HepG2 (cell line): ENCODE measurements around the gene BORCS5. TPM values are rescaled to one million over a fixed set of nuclear protein-coding genes. Genes with fewer than 3 reads are reported as not detected.

Source experiments
- FIP1L1 ChIP-seq: fragments of 200-400 bp; formaldehyde crosslinking; IDR thresholded peaks from 2 replicates; pipeline ENCODE4 v1.6.1; 2018; ENCODE audit warnings: low read depth, mild to moderate bottlenecking, low read length, moderate library complexity, borderline replicate concordance; ENCODE audit not compliant: insufficient read depth
- RARG ChIP-seq: sonication (generic); formaldehyde crosslinking; IDR thresholded peaks from 2 replicates; pipeline ENCODE4 v1.4.0; 2020; ENCODE audit warnings: low read depth, mild to moderate bottlenecking, missing genetic modification reagents
- REXO4 ChIP-seq: sonication (generic); formaldehyde crosslinking; IDR thresholded peaks from 2 replicates; pipeline ENCODE4 v1.8.0; 2022; ENCODE audit warnings: missing genetic modification reagents, mild to moderate bottlenecking, borderline replicate concordance
- SKI ChIP-seq: fragments of 450-650 bp; IDR thresholded peaks from one replicate; pipeline ENCODE4 v1.6.1; 2018; ENCODE audit warnings: mild to moderate bottlenecking; ENCODE audit not compliant: partially characterized antibody
- ZFP41 ChIP-seq: sonication (generic); formaldehyde crosslinking; IDR thresholded peaks from 2 replicates; pipeline ENCODE4 v1.4.0; 2020; ENCODE audit warnings: mild to moderate bottlenecking, missing genetic modification reagents, borderline replicate concordance
- ZKSCAN1 ChIP-seq: fragments of 150-350 bp; IDR thresholded peaks from 2 replicates; pipeline ENCODE4 v1.6.1; 2014; ENCODE audit warnings: low read length
- ZNF263 ChIP-seq: sonication (generic); formaldehyde crosslinking; IDR thresholded peaks from 2 replicates; pipeline ENCODE4 v1.4.0; 2020; ENCODE audit warnings: missing genetic modification reagents
- ZNF644 ChIP-seq: IDR thresholded peaks from 2 replicates; pipeline ENCODE4 v1.6.1; 2016; ENCODE audit warnings: low read depth
- ZNF7 ChIP-seq: IDR thresholded peaks from 2 replicates; pipeline ENCODE4 v1.6.1; 2016; ENCODE audit warnings: missing biosample characterization, missing genetic modification reagents
- ZSCAN30 ChIP-seq: sonication (generic); formaldehyde crosslinking; IDR thresholded peaks from 2 replicates; pipeline ENCODE4 v1.5.0; 2020; ENCODE audit warnings: mild to moderate bottlenecking, missing genetic modification reagents
- polyA plus RNA-seq, 8 experiments: library from polyadenylated mRNA; depleted of rRNA in 3 of 8; stranded (reverse) in 7 of 8; unstranded in 1 of 8; fragments of >200 nt; fragmentation: Illumina TruSeq in 4 of 8; extraction: Trizol in 4 of 8; gene quantifications; 2 replicates each; pipeline versions ENCODE4 v1.2.1 to v1.2.3, GENCODE V29; 2011 to 2016; ENCODE audit warnings: low read depth in 4 of 8, missing spikeins in 1 of 8, mixed read lengths in 1 of 8; ENCODE audit not compliant: insufficient read depth in 1 of 8
- total RNA-seq, 5 experiments: library from RNA; depleted of rRNA; stranded (reverse); fragments of >200 nt; fragmentation: Illumina TruSeq; extraction: Trizol; gene quantifications; 2 replicates each; pipeline ENCODE4 v1.2.3, GENCODE V29; 2016; ENCODE audit warnings: low read depth in 1 of 5
- TF ChIP-seq, protein P1 (sequence below): sonication (generic); formaldehyde crosslinking; IDR thresholded peaks from 2 replicates; pipeline ENCODE4 v1.9.0; 2021; ENCODE audit warnings: missing genetic modification reagents, mild to moderate bottlenecking, borderline replicate concordance
- TF ChIP-seq, protein P2 (sequence below): sonication (generic); formaldehyde crosslinking; IDR thresholded peaks from 2 replicates; pipeline ENCODE4 v1.8.0; 2022; ENCODE audit warnings: missing genetic modification reagents, low read depth, mild to moderate bottlenecking, borderline replicate concordance
- TF ChIP-seq, protein P3 (sequence below): sonication (generic); formaldehyde crosslinking; IDR thresholded peaks from 2 replicates; pipeline ENCODE4 v1.4.0; 2020; ENCODE audit warnings: mild to moderate bottlenecking, missing genetic modification reagents
- TF ChIP-seq, protein P4 (sequence below): IDR thresholded peaks from 2 replicates; pipeline ENCODE4 v1.4.0; 2020; ENCODE audit warnings: mild to moderate bottlenecking, missing genetic modification reagents

The BORCS5 gene
- total and polyA plus RNA-seq, 2 of the 13 experiments (the other 11 are each of a cell fraction or from before 2014, with no cell fraction given): 3.9 to 4.7 TPM

DNA sequence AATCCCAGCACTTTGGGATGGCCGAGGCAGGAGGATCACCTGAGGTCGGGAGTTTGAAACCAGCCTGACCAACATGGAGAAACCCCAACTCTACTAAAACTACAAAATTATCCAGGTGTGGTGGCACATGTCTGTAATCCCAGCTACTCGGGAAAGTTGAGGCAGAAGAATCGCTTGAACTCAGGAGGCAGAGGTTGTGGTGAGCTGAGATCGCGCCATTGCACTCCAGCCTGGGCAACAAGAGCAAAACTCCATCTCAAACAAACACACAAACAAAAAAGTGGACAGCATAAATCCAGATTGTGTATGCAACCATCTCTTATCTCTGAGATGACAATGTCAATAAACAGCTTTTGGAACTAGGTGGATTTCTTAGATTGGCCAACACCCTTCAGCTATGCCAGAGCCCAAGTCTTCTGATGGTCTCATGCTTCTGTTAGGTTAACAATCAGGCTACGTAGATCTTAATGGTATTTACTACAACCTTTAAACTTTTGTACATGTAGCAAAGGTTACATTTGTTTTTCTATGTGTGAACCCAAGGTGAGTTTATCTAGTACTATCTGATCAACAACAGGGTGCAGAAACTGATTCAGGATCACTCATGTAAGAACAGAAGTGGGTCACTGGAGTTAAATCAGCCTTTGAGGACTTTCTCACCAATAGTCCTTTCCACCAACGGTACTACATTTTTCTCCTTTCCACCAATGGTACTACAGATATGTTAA, 132.1 kb downstream of the BORCS5 start (continued):
- TF ChIP-seq, protein P1, sequence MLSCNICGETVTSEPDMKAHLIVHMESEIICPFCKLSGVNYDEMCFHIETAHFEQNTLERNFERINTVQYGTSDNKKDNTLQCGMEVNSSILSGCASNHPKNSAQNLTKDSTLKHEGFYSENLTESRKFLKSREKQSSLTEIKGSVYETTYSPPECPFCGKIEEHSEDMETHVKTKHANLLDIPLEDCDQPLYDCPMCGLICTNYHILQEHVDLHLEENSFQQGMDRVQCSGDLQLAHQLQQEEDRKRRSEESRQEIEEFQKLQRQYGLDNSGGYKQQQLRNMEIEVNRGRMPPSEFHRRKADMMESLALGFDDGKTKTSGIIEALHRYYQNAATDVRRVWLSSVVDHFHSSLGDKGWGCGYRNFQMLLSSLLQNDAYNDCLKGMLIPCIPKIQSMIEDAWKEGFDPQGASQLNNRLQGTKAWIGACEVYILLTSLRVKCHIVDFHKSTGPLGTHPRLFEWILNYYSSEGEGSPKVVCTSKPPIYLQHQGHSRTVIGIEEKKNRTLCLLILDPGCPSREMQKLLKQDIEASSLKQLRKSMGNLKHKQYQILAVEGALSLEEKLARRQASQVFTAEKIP (CRISPR knock-in tag): no peak
- TF ChIP-seq, protein P2, sequence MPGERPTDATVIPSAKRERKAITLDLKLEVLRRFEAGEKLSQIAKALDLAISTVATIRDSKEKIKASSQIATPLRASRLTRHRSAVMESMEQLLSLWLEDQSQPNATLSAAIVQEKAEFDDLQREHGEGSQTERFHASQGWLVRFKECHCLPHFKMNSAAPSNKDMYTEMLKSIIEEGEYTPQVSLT (CRISPR knock-in tag): no peak
- no peak for TF ChIP-seq ZSCAN30 (CRISPR knock-in tag)
- TF ChIP-seq ZKSCAN1: no peak
- TF ChIP-seq RARG (CRISPR knock-in tag): no peak
- no peak for TF ChIP-seq REXO4 (CRISPR knock-in tag)
- TF ChIP-seq, protein P3, sequence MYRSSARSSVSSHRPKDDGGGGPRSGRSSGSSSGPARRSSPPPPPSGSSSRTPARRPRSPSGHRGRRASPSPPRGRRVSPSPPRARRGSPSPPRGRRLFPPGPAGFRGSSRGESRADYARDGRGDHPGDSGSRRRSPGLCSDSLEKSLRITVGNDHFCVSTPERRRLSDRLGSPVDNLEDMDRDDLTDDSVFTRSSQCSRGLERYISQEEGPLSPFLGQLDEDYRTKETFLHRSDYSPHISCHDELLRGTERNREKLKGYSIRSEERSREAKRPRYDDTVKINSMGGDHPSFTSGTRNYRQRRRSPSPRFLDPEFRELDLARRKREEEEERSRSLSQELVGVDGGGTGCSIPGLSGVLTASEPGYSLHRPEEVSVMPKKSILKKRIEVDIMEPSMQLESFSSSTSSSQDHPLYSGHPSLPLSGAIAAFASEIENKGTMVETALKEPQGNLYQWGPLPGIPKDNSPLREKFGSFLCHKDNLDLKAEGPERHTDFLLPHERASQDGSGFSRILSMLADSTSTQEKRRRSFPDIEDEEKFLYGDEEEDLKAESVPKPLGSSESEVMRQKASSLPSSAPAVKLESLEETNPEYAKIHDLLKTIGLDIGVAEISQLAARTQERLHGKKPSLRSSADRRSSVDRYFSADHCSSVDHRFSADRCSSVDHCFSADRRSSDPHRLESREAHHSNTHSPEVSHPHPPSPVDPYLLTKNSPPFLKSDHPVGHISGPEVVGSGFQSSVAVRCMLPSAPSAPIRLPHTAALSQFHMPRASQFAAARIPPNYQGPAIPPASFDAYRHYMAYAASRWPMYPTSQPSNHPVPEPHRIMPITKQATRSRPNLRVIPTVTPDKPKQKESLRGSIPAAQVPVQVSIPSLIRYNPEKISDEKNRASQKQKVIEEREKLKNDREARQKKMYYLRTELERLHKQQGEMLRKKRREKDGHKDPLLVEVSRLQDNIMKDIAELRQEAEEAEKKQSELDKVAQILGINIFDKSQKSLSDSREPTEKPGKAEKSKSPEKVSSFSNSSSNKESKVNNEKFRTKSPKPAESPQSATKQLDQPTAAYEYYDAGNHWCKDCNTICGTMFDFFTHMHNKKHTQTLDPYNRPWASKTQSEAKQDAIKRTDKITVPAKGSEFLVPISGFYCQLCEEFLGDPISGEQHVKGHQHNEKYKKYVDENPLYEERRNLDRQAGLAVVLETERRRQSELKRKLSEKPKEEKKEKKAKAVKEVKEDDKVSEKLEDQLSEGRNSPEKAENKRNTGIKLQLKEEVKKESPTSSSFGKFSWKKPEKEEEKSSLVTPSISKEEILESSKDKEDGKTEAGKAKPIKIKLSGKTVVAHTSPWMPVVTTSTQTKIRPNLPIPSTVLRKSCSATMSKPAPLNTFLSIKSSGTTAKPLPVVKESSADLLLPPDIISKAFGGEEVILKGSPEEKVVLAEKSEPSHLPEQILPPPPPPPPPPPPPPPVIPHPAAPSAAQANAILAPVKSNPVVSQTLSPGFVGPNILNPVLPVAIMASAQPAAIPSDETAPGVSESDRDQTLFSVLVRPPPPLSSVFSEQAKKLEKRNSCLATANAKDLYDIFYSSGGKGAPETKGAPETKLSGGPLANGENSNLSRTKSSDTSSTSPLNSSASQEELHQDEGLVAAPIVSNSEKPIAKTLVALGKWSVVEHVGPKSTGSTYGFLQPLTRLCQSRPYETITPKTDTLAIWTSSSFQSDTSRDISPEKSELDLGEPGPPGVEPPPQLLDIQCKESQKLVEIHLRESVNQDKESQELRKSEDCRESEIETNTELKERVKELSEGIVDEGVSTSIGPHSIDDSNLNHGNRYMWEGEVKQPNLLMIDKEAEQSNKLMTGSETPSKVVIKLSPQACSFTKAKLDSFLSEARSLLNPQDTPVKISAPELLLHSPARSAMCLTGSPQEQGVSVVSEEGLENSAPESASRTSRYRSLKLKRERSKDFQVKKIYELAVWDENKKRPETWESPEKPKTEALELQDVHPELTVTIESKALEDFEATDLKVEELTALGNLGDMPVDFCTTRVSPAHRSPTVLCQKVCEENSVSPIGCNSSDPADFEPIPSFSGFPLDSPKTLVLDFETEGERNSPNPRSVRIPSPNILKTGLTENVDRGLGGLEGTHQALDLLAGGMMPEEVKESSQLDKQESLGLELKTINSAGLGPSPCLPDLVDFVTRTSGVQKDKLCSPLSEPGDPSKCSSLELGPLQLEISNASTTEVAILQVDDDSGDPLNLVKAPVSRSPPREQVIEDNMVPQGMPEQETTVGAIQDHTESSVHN (CRISPR knock-in tag): no peak
- TF ChIP-seq FIP1L1: no peak
- no peak for TF ChIP-seq ZNF7 (CRISPR knock-in tag)
- no peak for TF ChIP-seq ZFP41 (CRISPR knock-in tag)
- TF ChIP-seq, protein P4, sequence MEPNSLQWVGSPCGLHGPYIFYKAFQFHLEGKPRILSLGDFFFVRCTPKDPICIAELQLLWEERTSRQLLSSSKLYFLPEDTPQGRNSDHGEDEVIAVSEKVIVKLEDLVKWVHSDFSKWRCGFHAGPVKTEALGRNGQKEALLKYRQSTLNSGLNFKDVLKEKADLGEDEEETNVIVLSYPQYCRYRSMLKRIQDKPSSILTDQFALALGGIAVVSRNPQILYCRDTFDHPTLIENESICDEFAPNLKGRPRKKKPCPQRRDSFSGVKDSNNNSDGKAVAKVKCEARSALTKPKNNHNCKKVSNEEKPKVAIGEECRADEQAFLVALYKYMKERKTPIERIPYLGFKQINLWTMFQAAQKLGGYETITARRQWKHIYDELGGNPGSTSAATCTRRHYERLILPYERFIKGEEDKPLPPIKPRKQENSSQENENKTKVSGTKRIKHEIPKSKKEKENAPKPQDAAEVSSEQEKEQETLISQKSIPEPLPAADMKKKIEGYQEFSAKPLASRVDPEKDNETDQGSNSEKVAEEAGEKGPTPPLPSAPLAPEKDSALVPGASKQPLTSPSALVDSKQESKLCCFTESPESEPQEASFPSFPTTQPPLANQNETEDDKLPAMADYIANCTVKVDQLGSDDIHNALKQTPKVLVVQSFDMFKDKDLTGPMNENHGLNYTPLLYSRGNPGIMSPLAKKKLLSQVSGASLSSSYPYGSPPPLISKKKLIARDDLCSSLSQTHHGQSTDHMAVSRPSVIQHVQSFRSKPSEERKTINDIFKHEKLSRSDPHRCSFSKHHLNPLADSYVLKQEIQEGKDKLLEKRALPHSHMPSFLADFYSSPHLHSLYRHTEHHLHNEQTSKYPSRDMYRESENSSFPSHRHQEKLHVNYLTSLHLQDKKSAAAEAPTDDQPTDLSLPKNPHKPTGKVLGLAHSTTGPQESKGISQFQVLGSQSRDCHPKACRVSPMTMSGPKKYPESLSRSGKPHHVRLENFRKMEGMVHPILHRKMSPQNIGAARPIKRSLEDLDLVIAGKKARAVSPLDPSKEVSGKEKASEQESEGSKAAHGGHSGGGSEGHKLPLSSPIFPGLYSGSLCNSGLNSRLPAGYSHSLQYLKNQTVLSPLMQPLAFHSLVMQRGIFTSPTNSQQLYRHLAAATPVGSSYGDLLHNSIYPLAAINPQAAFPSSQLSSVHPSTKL (CRISPR knock-in tag): peak; percentile 87
- no peak for TF ChIP-seq ZNF263
- TF ChIP-seq ZNF644: 0 out of 2 replicates have a peak, but pooled peaks have one; percentile 53
- no peak for TF ChIP-seq SKI
